ENCODE results near the gene TADA2B.

The TADA2B gene

GRCh38 chr4:7007142-7007907, 35.8 kb upstream of the TADA2B start:
- H3K27ac ChIP-seq, result no peak overlapping the region
- no peak overlapping the region for H3K4me3 ChIP-seq (IDR thresholded peaks at IDR 0.05; ENCODE audit: insufficient read depth, low read depth, low read length)
- H4K20me1 ChIP-seq (ENCODE audit: insufficient read depth), result no peaks in the 10 kb centered on the region
- no peak overlapping the region for H2AFZ ChIP-seq (ENCODE audit: low read depth)
- TF ChIP-seq CTCF (conservative IDR thresholded peaks at IDR 0.05; ENCODE audit: low read depth, low read length), result no peak
- no peak overlapping the region for H3K9ac ChIP-seq
- H3K79me2 ChIP-seq (ENCODE audit: insufficient read depth, low read depth), result no peaks in the 10 kb centered on the region
- peaks cover under 1% of the 10 kb centered on the region; the same call in 1 of the 2 replicates for H3K36me3 ChIP-seq (ENCODE audit: insufficient read depth)
- H3K27me3 ChIP-seq (ENCODE audit: insufficient read depth, low read depth), result no peaks in the 10 kb centered on the region
- peak overlapping the region; percentile 14 for H3K4me2 ChIP-seq
- peaks cover 14% of the 10 kb centered on the region for H3K4me1 ChIP-seq (ENCODE audit: low read depth, poor library complexity, severe bottlenecking)

GRCh38 chr4:7007944-7008343, 35.2 kb upstream of the TADA2B start:
- H3K4me1 ChIP-seq (ENCODE audit: low read depth, poor library complexity, severe bottlenecking), result peaks cover 14% of the 10 kb centered on the region
- H3K79me2 ChIP-seq (ENCODE audit: insufficient read depth, low read depth), result no peaks in the 10 kb centered on the region
- no peak overlapping the region for H2AFZ ChIP-seq (ENCODE audit: low read depth)
- H3K4me3 ChIP-seq (IDR thresholded peaks at IDR 0.05; ENCODE audit: insufficient read depth, low read depth, low read length), result no peak overlapping the region
- H3K27ac ChIP-seq, result no peak overlapping the region
- H3K36me3 ChIP-seq (ENCODE audit: insufficient read depth), result peaks cover 4% of the 10 kb centered on the region; the same call in 1 of the 2 replicates
- H3K9ac ChIP-seq, result no peak overlapping the region
- H3K27me3 ChIP-seq (ENCODE audit: insufficient read depth, low read depth), result no peaks in the 10 kb centered on the region
- H3K4me2 ChIP-seq, result peak overlapping the region; percentile 14
- TF ChIP-seq CTCF (conservative IDR thresholded peaks at IDR 0.05; ENCODE audit: low read depth, low read length), result no peak
- no peaks in the 10 kb centered on the region for H4K20me1 ChIP-seq (ENCODE audit: insufficient read depth)

GRCh38 chr4:7009564-7009963, 33.6 kb upstream of the TADA2B start:
- no peaks in the 10 kb centered on the region for H3K79me2 ChIP-seq (ENCODE audit: insufficient read depth, low read depth)

GRCh38 chr4:7013175-7013574, 30.0 kb upstream of the TADA2B start:
- Histone ChIP-seq H3K4me3 (IDR thresholded peaks at IDR 0.05; ENCODE audit: insufficient read depth, low read depth, low read length) (no peak overlapping the region), H3K27me3 (ENCODE audit: insufficient read depth, low read depth) (no peaks in the 10 kb centered on the region), H3K27ac (no peak overlapping the region), H3K9ac (no peak overlapping the region), H4K20me1 (ENCODE audit: insufficient read depth) (no peaks in the 10 kb centered on the region), H3K4me2 (no peak overlapping the region), H3K79me2 (ENCODE audit: insufficient read depth, low read depth) (no peaks in the 10 kb centered on the region), H3K4me1 (ENCODE audit: low read depth, poor library complexity, severe bottlenecking) (peaks cover 7% of the 10 kb centered on the region), H2AFZ (ENCODE audit: low read depth) (no peak overlapping the region), H3K36me3 (ENCODE audit: insufficient read depth) (peaks cover 4% of the 10 kb centered on the region; the same call in 1 of the 2 replicates)
- no peak for TF ChIP-seq CTCF (conservative IDR thresholded peaks at IDR 0.05; ENCODE audit: low read depth, low read length)

More at GRCh38 chr4:7009564-7009963, 33.6 kb upstream of the TADA2B start:
- Histone ChIP-seq H3K4me3 (IDR thresholded peaks at IDR 0.05; ENCODE audit: insufficient read depth, low read depth, low read length) (no peak overlapping the region), H3K27me3 (ENCODE audit: insufficient read depth, low read depth) (no peaks in the 10 kb centered on the region), H3K4me2 (no peak overlapping the region), H3K36me3 (ENCODE audit: insufficient read depth) (peaks cover 4% of the 10 kb centered on the region; the same call in 1 of the 2 replicates), H3K9ac (no peak overlapping the region), H4K20me1 (ENCODE audit: insufficient read depth) (no peaks in the 10 kb centered on the region), H2AFZ (ENCODE audit: low read depth) (no peak overlapping the region), H3K27ac (no peak overlapping the region), H3K4me1 (ENCODE audit: low read depth, poor library complexity, severe bottlenecking) (peaks cover 20% of the 10 kb centered on the region)
- no peak for TF ChIP-seq CTCF (conservative IDR thresholded peaks at IDR 0.05; ENCODE audit: low read depth, low read length)
